CD4-positive, alpha-beta T cell treated with Interleukin-1 beta for 1 hour (primary cell): ENCODE results near the gene DEFB116.
"Not testable (repeated sequence)": the region's sequence is repeated elsewhere in the genome, so short reads cannot be mapped to it uniquely, and the experiment has no call there.

ENCODE experiments used
- DNase-seq, 2 donors: peaks; one replicate each; pipeline ENCODE4 v3.0.0-alpha.2; 2020 to 2022

Gene DEFB116

DNA sequence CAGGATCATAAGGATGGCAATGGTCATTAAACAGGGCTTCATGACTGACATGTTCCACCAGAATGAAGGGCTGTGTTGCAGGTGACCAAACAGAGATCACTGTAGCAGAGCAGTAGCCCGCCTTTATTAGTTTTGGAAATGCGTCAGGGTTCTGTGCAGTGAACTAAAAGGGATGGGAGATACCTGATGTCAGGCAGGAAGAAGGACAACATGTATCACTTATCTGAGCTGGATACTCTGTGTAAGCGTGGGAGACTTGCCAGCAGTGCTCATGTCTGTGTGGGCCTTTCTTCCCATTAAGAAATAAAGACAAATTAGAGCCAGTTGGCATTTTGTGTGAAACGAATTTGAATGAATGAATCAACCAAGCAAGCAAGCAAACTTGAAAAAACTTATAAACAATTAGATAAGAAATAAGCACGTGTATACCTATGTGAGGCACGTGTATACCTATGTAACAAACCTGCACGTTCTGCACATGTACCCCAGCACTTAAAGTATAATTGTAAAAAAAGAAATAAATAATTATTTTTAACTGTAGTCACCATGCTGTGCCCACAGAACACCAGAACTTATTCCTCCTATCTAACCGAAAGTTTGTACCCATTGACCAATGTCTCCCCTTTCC, at the start of gene DEFB116:
Gene DEFB116, minus strand, starts transcription at position 51 of the 628 bp plus-strand sequence. Its CDS starts 0 bp downstream, at position 51.
- no peak for DNase-seq

- no peak for DNase-seq
Measured at GRCh38 chr20:31355981-31356380, 47.6 kb upstream of the DEFB116 start.

DNA sequence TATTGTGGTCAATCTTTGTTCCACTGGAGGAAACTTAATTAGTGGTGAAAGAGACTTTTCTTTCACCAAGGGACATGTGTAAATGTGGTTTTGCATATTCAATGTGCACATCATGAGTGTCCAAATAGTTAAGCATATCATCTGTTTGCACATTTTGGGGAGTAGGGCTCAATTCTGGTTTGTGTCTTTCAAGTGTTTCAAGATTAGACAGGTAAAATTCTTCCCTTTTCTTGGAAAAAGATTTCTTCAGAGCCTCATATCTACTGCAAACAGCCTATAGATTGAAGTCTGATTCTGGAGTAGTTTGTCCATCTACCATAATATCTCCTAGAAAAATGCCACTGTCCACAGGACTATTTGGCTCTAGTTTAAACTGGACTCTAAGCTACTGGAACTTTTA, 33.1 kb upstream of the DEFB116 start:
- DNase-seq, result no peak

GRCh38 chr20:31330893-31331292, 22.5 kb upstream of the DEFB116 start:
- DNase-seq, result no peak

- no peak for DNase-seq
Measured at GRCh38 chr20:31322504-31322903, 14.1 kb upstream of the DEFB116 start.

DNA sequence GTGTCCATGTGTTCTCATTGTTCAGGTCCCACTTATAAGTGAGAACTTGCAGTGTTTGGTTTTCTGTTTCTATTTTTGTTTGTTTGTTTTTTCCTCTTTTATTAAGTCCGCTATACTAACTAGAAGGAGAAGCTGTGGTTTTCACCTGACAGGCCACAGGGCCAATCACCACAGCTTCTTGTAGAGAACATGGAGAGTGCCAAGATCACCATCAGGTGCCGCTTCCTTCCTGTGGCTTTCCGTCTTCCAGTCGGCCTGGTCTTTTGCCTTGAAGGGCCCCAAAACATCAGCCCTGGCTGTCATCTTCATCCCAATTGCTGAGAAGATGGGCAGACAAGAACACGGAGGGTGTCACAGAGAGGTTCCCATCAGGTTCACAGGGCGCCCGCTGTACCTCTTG, 23.4 kb downstream of the DEFB116 start:
- DNase-seq, result not testable (repeated sequence)

DNA sequence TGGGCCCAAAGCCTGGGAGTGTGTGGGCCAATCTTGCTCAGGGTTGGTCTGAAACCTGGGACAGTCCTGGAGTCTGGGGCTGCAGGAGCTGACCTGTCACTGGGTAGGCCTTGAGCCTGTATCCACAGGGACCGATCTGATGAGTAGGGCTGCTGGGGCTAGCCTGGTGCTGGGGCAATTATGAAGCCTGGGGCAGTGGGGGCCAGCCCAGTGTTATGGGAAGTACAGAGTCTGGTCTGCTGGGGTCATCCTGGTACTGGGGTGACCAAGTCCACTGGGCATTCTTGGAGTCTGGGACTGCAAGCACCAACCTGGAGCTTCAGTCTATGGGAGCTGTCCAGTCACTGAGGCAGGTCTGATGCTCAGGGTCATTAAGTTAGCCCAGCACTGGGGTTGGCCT, 30.2 kb downstream of the DEFB116 start:
- DNase-seq, result no peak

GRCh38 chr20:31274441-31274840, 33.9 kb downstream of the DEFB116 start:
- DNase-seq, result no peak

GRCh38 chr20:31260326-31260932, 48.0 kb downstream of the DEFB116 start:
- DNase-seq, result no peak

GRCh38 chr20:31257364-31257763, 51.0 kb downstream of the DEFB116 start, which contains the start of gene DEFB115:
TSS of gene DEFB115 (plus strand) at chr20:31257664. CDS start at chr20:31257664, 0 bp downstream.
- no peak for DNase-seq

- no peak for DNase-seq
Measured at GRCh38 chr20:31256959-31257358, 51.4 kb downstream of the DEFB116 start.
